Liver (tissue), 9 donors: Measurements from ENCODE around the gene IFRD1. TPM values are rescaled to one million over a fixed set of nuclear protein-coding genes. Genes with fewer than 3 reads are reported as not detected.

ENCODE experiments used
- DNase-seq: peaks from one replicate; pipeline ENCODE4 v3.0.0-alpha.2; 2017; ENCODE audit warnings: low spot score
- H3K27ac ChIP-seq, 2 donors: one replicate each; pipeline ENCODE4 v1.7.0; 2013; ENCODE audit warnings: inconsistent platforms in 2 of 2, low read length in 2 of 2, control low read depth in 1 of 2, low read depth in 1 of 2, mild to moderate bottlenecking in 1 of 2
- H3K27me3 ChIP-seq, 4 donors: one replicate each; pipeline versions ENCODE4 v1.6.1 to v1.7.0; 2013; ENCODE audit warnings: low read length in 3 of 4, inconsistent platforms in 1 of 4, mild to moderate bottlenecking in 1 of 4, moderate library complexity in 1 of 4; ENCODE audit not compliant: control insufficient read depth in 4 of 4, insufficient read depth in 4 of 4
- H3K36me3 ChIP-seq, 4 donors: one replicate each; pipeline versions ENCODE4 v1.6.1 to v1.7.0; 2013; ENCODE audit warnings: low read length in 3 of 4, mild to moderate bottlenecking in 3 of 4, low read depth in 1 of 4, moderate library complexity in 1 of 4; ENCODE audit not compliant: control insufficient read depth in 4 of 4, insufficient read depth in 3 of 4
- H3K4me1 ChIP-seq, 4 donors: one replicate each; pipeline versions ENCODE4 v1.6.1 to v1.7.0; 2013; ENCODE audit warnings: low read length in 3 of 4, mild to moderate bottlenecking in 3 of 4, moderate library complexity in 1 of 4; ENCODE audit not compliant: control insufficient read depth in 4 of 4, insufficient read depth in 4 of 4
- H3K4me3 ChIP-seq, 3 donors: one replicate each; pipeline versions ENCODE4 v1.6.1 to v1.7.0; 2013; ENCODE audit warnings: low read length in 3 of 3, control low read depth in 1 of 3, low read depth in 1 of 3, mild to moderate bottlenecking in 1 of 3
- H3K9ac ChIP-seq, 2 donors: one replicate each; pipeline ENCODE4 v1.7.0; 2013; ENCODE audit warnings: low read length in 2 of 2, mild to moderate bottlenecking in 2 of 2, moderate library complexity in 2 of 2, control low read depth in 1 of 2, low read depth in 1 of 2
- H3K9me3 ChIP-seq, 4 donors: one replicate each; pipeline versions ENCODE4 v1.6.1 to v1.7.0; 2013; ENCODE audit warnings: low read length in 3 of 4; ENCODE audit not compliant: control insufficient read depth in 4 of 4
- ATF3 ChIP-seq: IDR thresholded peaks from 2 replicates; pipeline ENCODE4 v1.6.1; 2016; ENCODE audit warnings: antibody characterized with exemption
- CTCF ChIP-seq: fragments of 150-350 bp; IDR thresholded peaks from 2 replicates; pipeline ENCODE4 v1.5.1; 2017; ENCODE audit warnings: improper control_type of control experiment, low read depth, low read length; ENCODE audit not compliant: missing input control
- EGR1 ChIP-seq, 2 donors: IDR thresholded peaks; 2 replicates each; pipeline ENCODE4 v1.6.1; 2016 to 2018; ENCODE audit warnings: antibody characterized with exemption in 2 of 2, low read depth in 2 of 2
- FOXA1 ChIP-seq: IDR thresholded peaks from 2 replicates; pipeline ENCODE4 v1.6.1; 2016; ENCODE audit warnings: antibody characterized with exemption
- FOXA2 ChIP-seq: IDR thresholded peaks from 2 replicates; pipeline ENCODE4 v1.6.1; 2016; ENCODE audit warnings: antibody characterized with exemption
- GABPA ChIP-seq, 2 donors: IDR thresholded peaks in 1 of 2; conservative IDR thresholded peaks in 1 of 2; 2 replicates each; pipeline ENCODE4 v1.6.1; 2016; ENCODE audit warnings: antibody characterized with exemption in 2 of 2, mild to moderate bottlenecking in 1 of 2, moderate library complexity in 1 of 2
- HNF4A ChIP-seq, 2 donors: conservative IDR thresholded peaks; 2 replicates each; pipeline ENCODE4 v1.6.1; 2016; ENCODE audit warnings: antibody characterized with exemption in 2 of 2, mild to moderate bottlenecking in 2 of 2
- HNF4G ChIP-seq: IDR thresholded peaks from 2 replicates; pipeline ENCODE4 v1.6.1; 2016; ENCODE audit warnings: antibody characterized with exemption
- JUND ChIP-seq, 2 donors: IDR thresholded peaks; 2 replicates each; pipeline ENCODE4 v1.6.1; 2016; ENCODE audit warnings: antibody characterized with exemption in 2 of 2
- NR2F2 ChIP-seq: IDR thresholded peaks from 2 replicates; pipeline ENCODE4 v1.6.1; 2016; ENCODE audit warnings: antibody characterized with exemption
- RAD21 ChIP-seq, 2 donors: IDR thresholded peaks; 2 replicates each; pipeline ENCODE4 v1.6.1; 2016; ENCODE audit warnings: antibody characterized with exemption in 2 of 2, mild to moderate bottlenecking in 2 of 2
- RXRA ChIP-seq, 2 donors: IDR thresholded peaks; 2 replicates each; pipeline ENCODE4 v1.6.1; 2017 to 2018; ENCODE audit warnings: antibody characterized with exemption in 2 of 2, mild to moderate bottlenecking in 1 of 2
- SP1 ChIP-seq: IDR thresholded peaks from 2 replicates; pipeline ENCODE4 v1.6.1; 2018; ENCODE audit warnings: antibody characterized with exemption, mild to moderate bottlenecking
- TAF1 ChIP-seq: conservative IDR thresholded peaks from 2 replicates; pipeline ENCODE4 v1.6.1; 2016; ENCODE audit warnings: antibody characterized with exemption, mild to moderate bottlenecking
- YY1 ChIP-seq: IDR thresholded peaks from 2 replicates; pipeline ENCODE4 v1.6.1; 2016; ENCODE audit warnings: antibody characterized with exemption, mild to moderate bottlenecking
- ZBTB33 ChIP-seq: IDR thresholded peaks from 2 replicates; pipeline ENCODE4 v1.6.1; 2016; ENCODE audit warnings: antibody characterized with exemption
- WGBS: extraction: QIAGEN DNeasy Blood & Tissue Kit; methylation state at CpG from one replicate; pipeline ENCODE4 v1.1.7; 2013; 5-methylcytosine and 5-hydroxymethylcytosine counted together
- polyA plus RNA-seq, 2 donors: library from polyadenylated mRNA; stranded (reverse) in 1 of 2; unstranded in 1 of 2; fragments of 200-250 nt in 1 of 2; fragments of >200 nt in 1 of 2; fragmentation: Nextera tagmentation in 1 of 2; extraction: Ambion mirVana in 1 of 2; gene quantifications; one replicate each; pipeline versions ENCODE4 v1.2.1 to v1.2.3, GENCODE V29; 2013 to 2015
- total RNA-seq, 2 donors: library from RNA; depleted of rRNA; stranded (reverse); fragments of >200 nt; gene quantifications; one replicate each; pipeline ENCODE4 v1.2.3, GENCODE V29; 2014
- TF ChIP-seq, protein P1 (sequence below): IDR thresholded peaks from 2 replicates; pipeline ENCODE4 v1.6.1; 2016; ENCODE audit warnings: antibody characterized with exemption, mild to moderate bottlenecking
- TF ChIP-seq, protein P2 (sequence below): IDR thresholded peaks from 2 replicates; pipeline ENCODE4 v1.6.1; 2016; ENCODE audit warnings: antibody characterized with exemption
- donor health status: healthy.
- donor health status: healthy.
- donor health status: healthy.
- donor health status: healthy.
- donor health status: healthy.

Gene IFRD1
- total and polyA plus RNA-seq, 4 donors: 7.7 to 35.6 (median 21.1) TPM

GRCh38 chr7:112495810-112496462 lies 45.7 kb downstream of the IFRD1 start:
- Histone ChIP-seq H3K27ac (no peak overlapping the region), H3K9ac (no peak overlapping the region), H3K4me1 (peaks cover 0 to 7% (median 2%) of the 10 kb centered on the region in 4 donors), H3K27me3 (no peaks in the 10 kb centered on the region), H3K9me3 (no peaks in the 10 kb centered on the region), H3K36me3 (no peaks in the 10 kb centered on the region), H3K4me3 (no peak overlapping the region)
- DNase-seq: no peak
- TF ChIP-seq EGR1 (IDR thresholded peaks at IDR 0.05; ENCODE audit: low read depth in 2 of 2): no peak
- TF ChIP-seq HNF4G: no peak
- no peak for TF ChIP-seq ZBTB33
- no peak for TF ChIP-seq ATF3
- no peak for TF ChIP-seq NR2F2
- no peak for TF ChIP-seq YY1
- TF ChIP-seq CTCF: peak; percentile 67
- TF ChIP-seq FOXA1: no peak
- TF ChIP-seq GABPA (IDR thresholded peaks at IDR 0.05 in 1 of 2, conservative IDR thresholded peaks at IDR 0.05 in 1 of 2): no peak
- TF ChIP-seq RXRA (IDR thresholded peaks at IDR 0.05): no peak
- TF ChIP-seq RAD21 (IDR thresholded peaks at IDR 0.05): peak; percentile 89 to 92
- TF ChIP-seq JUND (IDR thresholded peaks at IDR 0.05): no peak
- TF ChIP-seq FOXA2: no peak
- peak in 1 of 2 donors; percentile 12 for TF ChIP-seq HNF4A (conservative IDR thresholded peaks at IDR 0.05)
- TF ChIP-seq, protein P1, sequence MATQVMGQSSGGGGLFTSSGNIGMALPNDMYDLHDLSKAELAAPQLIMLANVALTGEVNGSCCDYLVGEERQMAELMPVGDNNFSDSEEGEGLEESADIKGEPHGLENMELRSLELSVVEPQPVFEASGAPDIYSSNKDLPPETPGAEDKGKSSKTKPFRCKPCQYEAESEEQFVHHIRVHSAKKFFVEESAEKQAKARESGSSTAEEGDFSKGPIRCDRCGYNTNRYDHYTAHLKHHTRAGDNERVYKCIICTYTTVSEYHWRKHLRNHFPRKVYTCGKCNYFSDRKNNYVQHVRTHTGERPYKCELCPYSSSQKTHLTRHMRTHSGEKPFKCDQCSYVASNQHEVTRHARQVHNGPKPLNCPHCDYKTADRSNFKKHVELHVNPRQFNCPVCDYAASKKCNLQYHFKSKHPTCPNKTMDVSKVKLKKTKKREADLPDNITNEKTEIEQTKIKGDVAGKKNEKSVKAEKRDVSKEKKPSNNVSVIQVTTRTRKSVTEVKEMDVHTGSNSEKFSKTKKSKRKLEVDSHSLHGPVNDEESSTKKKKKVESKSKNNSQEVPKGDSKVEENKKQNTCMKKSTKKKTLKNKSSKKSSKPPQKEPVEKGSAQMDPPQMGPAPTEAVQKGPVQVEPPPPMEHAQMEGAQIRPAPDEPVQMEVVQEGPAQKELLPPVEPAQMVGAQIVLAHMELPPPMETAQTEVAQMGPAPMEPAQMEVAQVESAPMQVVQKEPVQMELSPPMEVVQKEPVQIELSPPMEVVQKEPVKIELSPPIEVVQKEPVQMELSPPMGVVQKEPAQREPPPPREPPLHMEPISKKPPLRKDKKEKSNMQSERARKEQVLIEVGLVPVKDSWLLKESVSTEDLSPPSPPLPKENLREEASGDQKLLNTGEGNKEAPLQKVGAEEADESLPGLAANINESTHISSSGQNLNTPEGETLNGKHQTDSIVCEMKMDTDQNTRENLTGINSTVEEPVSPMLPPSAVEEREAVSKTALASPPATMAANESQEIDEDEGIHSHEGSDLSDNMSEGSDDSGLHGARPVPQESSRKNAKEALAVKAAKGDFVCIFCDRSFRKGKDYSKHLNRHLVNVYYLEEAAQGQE: no peak
- no peak for TF ChIP-seq TAF1
- TF ChIP-seq, protein P2, sequence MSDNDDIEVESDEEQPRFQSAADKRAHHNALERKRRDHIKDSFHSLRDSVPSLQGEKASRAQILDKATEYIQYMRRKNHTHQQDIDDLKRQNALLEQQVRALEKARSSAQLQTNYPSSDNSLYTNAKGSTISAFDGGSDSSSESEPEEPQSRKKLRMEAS: no peak
- no peak for TF ChIP-seq SP1
- 33% methylated on average over 6 of the region's 6 CpGs for WGBS
